Activated CD4-positive, alpha-beta T cell treated with anti-CD3 and anti-CD28 coated beads for 24 hours (primary cell): ENCODE data around the gene CCDC71L.

Source experiments
- DNase-seq, 2 donors: peaks; one replicate each; pipeline ENCODE4 v3.0.0-alpha.2; 2020; ENCODE audit warnings: low read depth in 2 of 2

CCDC71L gene

GRCh38 chr7:106625678-106626301 lies 35.2 kb downstream of the CCDC71L start:
- no peak for DNase-seq

GRCh38 chr7:106623853-106624252 lies 37.1 kb downstream of the CCDC71L start:
- no peak for DNase-seq

- DNase-seq: no peak
These were observed 37.7 kb downstream of the CCDC71L start for GRCh38 chr7:106623315-106623660.

- no peak for DNase-seq
These were observed 38.2 kb downstream of the CCDC71L start for GRCh38 chr7:106622654-106623314.

- no peak for DNase-seq
These were observed 39.4 kb downstream of the CCDC71L start for GRCh38 chr7:106621393-106622132.

- no peak for DNase-seq
These were observed 40.3 kb downstream of the CCDC71L start for GRCh38 chr7:106620676-106621075.

- DNase-seq: no peak
These were observed 40.9 kb downstream of the CCDC71L start for GRCh38 chr7:106620034-106620433.

GRCh38 chr7:106619213-106619612 lies 41.7 kb downstream of the CCDC71L start:
- DNase-seq: no peak

GRCh38 chr7:106618480-106618879 lies 42.5 kb downstream of the CCDC71L start:
- DNase-seq: no peak

- DNase-seq: no peak
These were observed 43.1 kb downstream of the CCDC71L start for GRCh38 chr7:106617860-106618259.

GRCh38 chr7:106616708-106617051 lies 44.3 kb downstream of the CCDC71L start:
- DNase-seq: no peak

GRCh38 chr7:106615808-106616707 lies 44.9 kb downstream of the CCDC71L start:
- no peak for DNase-seq

GRCh38 chr7:106614751-106615150 lies 46.2 kb downstream of the CCDC71L start:
- no peak for DNase-seq

- DNase-seq: no peak
These were observed 47.0 kb downstream of the CCDC71L start for GRCh38 chr7:106613848-106614560.

- DNase-seq: no peak
These were observed 47.7 kb downstream of the CCDC71L start for GRCh38 chr7:106613279-106613678.

GRCh38 chr7:106612432-106612831 lies 48.5 kb downstream of the CCDC71L start:
- no peak for DNase-seq

GRCh38 chr7:106611911-106612310 lies 49.0 kb downstream of the CCDC71L start:
- DNase-seq: no peak

- DNase-seq: no peak
These were observed 49.7 kb downstream of the CCDC71L start for GRCh38 chr7:106610996-106611886.

- no peak for DNase-seq
These were observed 51.5 kb downstream of the CCDC71L start for GRCh38 chr7:106609416-106609815.

- DNase-seq: no peak
These were observed 52.3 kb downstream of the CCDC71L start for GRCh38 chr7:106608661-106609060.
